Lower leg skin (tissue), 4 donors: ENCODE results near the gene TENM4. TPM values are rescaled to one million over a fixed set of nuclear protein-coding genes. Genes with fewer than 3 reads are reported as not detected.
"Not testable (repeated sequence)": the region's sequence is repeated elsewhere in the genome, so short reads cannot be mapped to it uniquely, and the experiment has no call there.

Experiments used
- DNase-seq, 2 donors: peaks; one replicate each; pipeline ENCODE4 v3.0.0-alpha.2; 2019; ENCODE audit warnings: low spot score in 2 of 2
- H3K4me3 ChIP-seq: fragments of 200-600 bp; sonication (generic); 2 replicates; pipeline ENCODE4 v1.5.1; 2017; ENCODE audit warnings: mild to moderate bottlenecking, low read depth; ENCODE audit not compliant: poor library complexity, severe bottlenecking
- CTCF ChIP-seq, 3 donors: fragments of 450-650 bp; IDR thresholded peaks; one replicate each; pipeline ENCODE4 v1.5.1; 2016; ENCODE audit warnings: antibody characterized with exemption in 3 of 3, mild to moderate bottlenecking in 3 of 3, moderate library complexity in 2 of 3
- POLR2A ChIP-seq, 2 donors: fragments of 450-650 bp; IDR thresholded peaks; one replicate each; pipeline ENCODE4 v1.6.1; 2016 to 2017; ENCODE audit warnings: antibody characterized with exemption in 2 of 2, mild to moderate bottlenecking in 1 of 2, moderate library complexity in 1 of 2
- WGBS, 2 donors: methylation state at CpG; one replicate each; pipeline ENCODE4 v1.1.5; 2018; 5-methylcytosine and 5-hydroxymethylcytosine counted together
- intact Hi-C: fragments of 100-400 bp; cut with DNase I; formaldehyde crosslinking; loops from one replicate; pipeline ENCODE4 v1.15.0; 2023; ENCODE audit warnings: low total_unique reads
- total RNA-seq, 4 donors: library from RNA; depleted of rRNA; stranded (reverse); fragments of >200 nt; gene quantifications; one replicate each; pipeline ENCODE4 v1.1.0, GENCODE V29; 2016

The TENM4 gene
- total RNA-seq, 4 donors from 2014 or later, result 34.4 to 41.1 (median 36.6) TPM

DNA sequence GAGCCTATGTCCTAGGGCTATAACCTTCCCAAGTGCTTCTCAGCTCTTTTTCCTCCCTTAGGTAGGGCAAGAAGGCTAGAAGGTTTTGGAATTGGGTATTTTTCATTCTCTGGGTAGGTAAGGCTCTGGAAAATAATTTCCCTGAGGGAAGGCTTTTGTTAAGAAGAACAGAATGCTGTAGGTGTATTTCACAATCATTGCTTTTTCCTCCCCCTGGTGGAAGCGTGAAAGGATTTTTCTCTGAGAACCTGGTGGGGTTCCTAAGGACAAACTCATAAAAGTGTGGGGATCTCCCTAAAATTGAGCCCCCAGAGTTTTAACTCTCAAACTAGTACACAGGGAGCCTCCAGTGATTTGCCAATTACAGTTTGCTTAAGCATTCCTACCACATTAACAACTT is 825.1 kb downstream of the TENM4 start:
- whole genome bisulfite sequencing, 2 donors, result 60 to 74% methylated on average over 1 of the region's 1 CpG
- intact Hi-C loops, result no loop called here
- no peak for TF ChIP-seq POLR2A (IDR thresholded peaks at IDR 0.05)
- TF ChIP-seq CTCF (IDR thresholded peaks at IDR 0.05), result no peak

GRCh38 chr11:78613378-78613813 is 827.4 kb downstream of the TENM4 start:
- DNase-seq, result no peak
- TF ChIP-seq POLR2A (IDR thresholded peaks at IDR 0.05), result no peak
- no peak for TF ChIP-seq CTCF (IDR thresholded peaks at IDR 0.05)
- WGBS, 2 donors, result 63 to 76% methylated on average over 5 of the region's 5 CpGs
- no peak overlapping the region for H3K4me3 ChIP-seq
- intact Hi-C loops, result no loop called here

More for the DNA sequence above, 825.1 kb downstream of the TENM4 start:
- no peak for DNase-seq
- no peak overlapping the region for H3K4me3 ChIP-seq

DNA sequence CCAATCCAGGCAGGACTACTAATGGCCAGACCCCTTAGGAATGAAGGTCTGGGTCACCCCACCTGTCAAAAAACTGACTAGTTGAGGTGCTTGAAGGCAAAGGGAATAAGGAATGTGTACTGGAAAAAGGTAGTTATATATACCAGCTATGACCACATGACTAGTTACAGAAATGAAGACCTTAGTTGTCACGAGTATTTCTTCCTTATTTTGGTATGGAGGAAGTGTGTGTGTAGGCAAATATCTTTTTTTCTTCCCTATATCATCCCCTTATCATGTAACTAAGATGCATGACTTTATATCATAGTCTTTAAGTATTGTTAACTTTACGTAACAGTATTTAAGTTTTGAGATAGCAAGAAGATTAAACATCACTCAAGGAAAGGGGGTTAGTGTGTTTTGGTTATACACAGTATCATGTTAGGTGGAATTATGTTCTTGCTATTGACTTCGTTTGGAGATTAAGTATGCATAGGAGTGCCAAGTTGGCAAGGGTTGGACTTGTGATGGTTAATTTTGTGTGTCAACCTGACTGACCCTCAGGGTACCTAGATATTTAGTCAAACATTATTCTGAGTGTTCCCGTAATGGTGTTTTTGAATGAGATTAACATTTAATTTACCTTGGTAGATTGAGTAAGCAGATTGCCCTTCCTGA is 828.0 kb downstream of the TENM4 start:
- TF ChIP-seq POLR2A (IDR thresholded peaks at IDR 0.05) (no peak), CTCF (IDR thresholded peaks at IDR 0.05) (no peak)
- no peak for DNase-seq
- intact Hi-C loops, result no loop called here
- H3K4me3 ChIP-seq, result no peak overlapping the region
- 64 to 71% methylated on average over 4 of the region's 4 CpGs for WGBS, 2 donors

DNA sequence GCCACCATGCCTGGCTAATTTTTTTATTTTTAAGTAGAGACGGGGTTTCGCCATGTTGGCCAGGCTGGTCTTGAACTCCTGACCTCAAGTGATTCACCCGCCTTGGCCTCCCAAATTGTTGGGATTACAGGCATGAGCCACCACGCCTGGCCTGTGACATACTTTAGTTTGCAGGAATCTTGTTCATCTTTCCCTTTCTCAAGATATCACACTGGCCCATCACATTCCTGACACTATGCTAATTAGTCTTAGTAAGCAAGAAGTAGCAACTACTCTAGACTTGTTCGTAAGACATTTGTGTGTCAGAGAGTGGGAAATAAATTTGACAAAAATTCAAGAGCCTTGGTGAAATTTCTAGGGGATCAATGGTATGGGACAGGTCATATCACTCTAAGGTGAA is 831.5 kb downstream of the TENM4 start:
- intact Hi-C loops, H3K4me3 ChIP-seq, DNase-seq: not testable (repeated sequence)
- WGBS, 2 donors, result 70 to 71% methylated on average over 5 of the region's 5 CpGs

GRCh38 chr11:78607696-78608095 is 833.1 kb downstream of the TENM4 start:
- intact Hi-C loops, result no loop called here
- DNase-seq, result no peak
- no peak overlapping the region for H3K4me3 ChIP-seq
- TF ChIP-seq POLR2A (IDR thresholded peaks at IDR 0.05), result no peak
- no peak for TF ChIP-seq CTCF (IDR thresholded peaks at IDR 0.05)

GRCh38 chr11:78606667-78607066 is 834.2 kb downstream of the TENM4 start:
- intact Hi-C loops, result no loop called here

More at GRCh38 chr11:78606667-78607066, 834.2 kb downstream of the TENM4 start:
- DNase-seq, result no peak
- WGBS, 2 donors, result 42 to 56% methylated on average over 3 of the region's 3 CpGs
- TF ChIP-seq CTCF (IDR thresholded peaks at IDR 0.05), result no peak
- TF ChIP-seq POLR2A (IDR thresholded peaks at IDR 0.05), result no peak
- H3K4me3 ChIP-seq, result no peak overlapping the region
